HG03108 (cell line): ENCODE results near the gene CLOCK.

Source experiments
- ATAC-seq: cut with Tn5 transposase; IDR thresholded peaks from one replicate; pipeline ENCODE4 v1.9.1; 2021; ENCODE audit warnings: moderate library complexity; ENCODE audit not compliant: unreplicated experiment

CLOCK gene

GRCh38 chr4:55386073-55386472 is 160.6 kb downstream of the CLOCK start:
- no peak for ATAC-seq

- ATAC-seq, result no peak
Observed at GRCh38 chr4:55385201-55385649, 161.5 kb downstream of the CLOCK start.

- no peak for ATAC-seq
Observed at GRCh38 chr4:55382488-55383003, 164.2 kb downstream of the CLOCK start.

GRCh38 chr4:55381502-55381901 is 165.2 kb downstream of the CLOCK start:
- ATAC-seq, result no peak

- ATAC-seq, result no peak
Observed at GRCh38 chr4:55380576-55380975, 166.1 kb downstream of the CLOCK start.

GRCh38 chr4:55378617-55379467 is 167.9 kb downstream of the CLOCK start:
- no peak for ATAC-seq
